ENCODE results near the gene SPATS2L. TPM values are rescaled to one million over a fixed set of nuclear protein-coding genes. Genes with fewer than 3 reads are reported as not detected.

SPATS2L gene
- total and polyA plus RNA-seq, 12 donors, result 16.7 to 68.8 (median 43.6) TPM

GRCh38 chr2:200321780-200322534 lies 15.5 kb downstream of the SPATS2L start:
- no peak for DNase-seq
- H3K36me3 ChIP-seq (replicated peaks in 1 of 2), result no peaks in the 10 kb centered on the region
- no peak overlapping the region for H3K4me3 ChIP-seq
- H3K4me1 ChIP-seq (replicated peaks in 1 of 2), result peaks cover 11 to 22% of the 10 kb centered on the region in 2 donors
- no peak for TF ChIP-seq CTCF (IDR thresholded peaks at IDR 0.05)
- no peak for TF ChIP-seq POLR2A (IDR thresholded peaks at IDR 0.05)
- H3K27ac ChIP-seq, result no peak overlapping the region
- H3K9me3 ChIP-seq (replicated peaks in 1 of 3), result no peaks in the 10 kb centered on the region
- H3K27me3 ChIP-seq, result no peaks in the 10 kb centered on the region
- WGBS, 4 donors, result 68 to 70% (median 69%) methylated on average over 6 of the region's 6 CpGs
- intact Hi-C loops (cut with DNase I), result no loop called here

- Histone ChIP-seq H3K27me3 (no peaks in the 10 kb centered on the region), H3K9me3 (replicated peaks in 1 of 3) (no peaks in the 10 kb centered on the region), H3K27ac (no peak overlapping the region), H3K36me3 (replicated peaks in 1 of 2) (no peaks in the 10 kb centered on the region), H3K4me1 (replicated peaks in 1 of 2) (peaks cover 11 to 18% of the 10 kb centered on the region in 2 donors), H3K4me3 (no peak overlapping the region)
- TF ChIP-seq POLR2A (IDR thresholded peaks at IDR 0.05), result no peak
- TF ChIP-seq CTCF (IDR thresholded peaks at IDR 0.05), result no peak
- 86 to 97% (median 96%) methylated on average over 1 of the region's 1 CpG for WGBS, 4 donors
- intact Hi-C loops (cut with DNase I), result no loop called here
- no peak for DNase-seq
Observed at GRCh38 chr2:200322607-200323006, 16.1 kb downstream of the SPATS2L start.

- Histone ChIP-seq H3K27ac (no peak overlapping the region), H3K36me3 (replicated peaks in 1 of 2) (no peaks in the 10 kb centered on the region), H3K4me3 (no peak overlapping the region), H3K4me1 (replicated peaks in 1 of 2) (peaks cover 11 to 23% of the 10 kb centered on the region in 2 donors), H3K27me3 (no peaks in the 10 kb centered on the region), H3K9me3 (replicated peaks in 1 of 3) (no peaks in the 10 kb centered on the region)
- no peak for DNase-seq
- TF ChIP-seq POLR2A (IDR thresholded peaks at IDR 0.05) (no peak), CTCF (IDR thresholded peaks at IDR 0.05) (no peak)
- WGBS, 4 donors, result 79 to 86% (median 83%) methylated on average over 1 of the region's 1 CpG
- intact Hi-C loops (cut with DNase I), result no loop called here
Observed at GRCh38 chr2:200324362-200324761, 17.9 kb downstream of the SPATS2L start.

GRCh38 chr2:200329384-200329783 lies 22.9 kb downstream of the SPATS2L start:
- TF ChIP-seq CTCF (IDR thresholded peaks at IDR 0.05), result no peak
- TF ChIP-seq POLR2A (IDR thresholded peaks at IDR 0.05), result no peak
- intact Hi-C loops (cut with DNase I), result no loop called here
- Histone ChIP-seq H3K27ac (no peak overlapping the region), H3K27me3 (no peaks in the 10 kb centered on the region), H3K9me3 (replicated peaks in 1 of 3) (no peaks in the 10 kb centered on the region), H3K4me1 (replicated peaks in 1 of 2) (peaks cover 0 to 12% of the 10 kb centered on the region in 2 donors), H3K36me3 (replicated peaks in 1 of 2) (no peaks in the 10 kb centered on the region), H3K4me3 (no peak overlapping the region)
- 81 to 94% (median 86%) methylated on average over 2 of the region's 2 CpGs for WGBS, 4 donors
- no peak for DNase-seq

All from adrenal gland (tissue), 12 donors.